Keratinocyte (primary cell): ENCODE results near the gene ILKAP. TPM values are rescaled to one million over a fixed set of nuclear protein-coding genes. Genes with fewer than 3 reads are reported as not detected.

Experiments used
- DNase-seq: peaks from one replicate; pipeline ENCODE4 v3.0.0-alpha.2; 2011; ENCODE audit warnings: low read depth, missing footprints, low spot score
- FAIRE-seq: peaks from 2 replicates; lab custom pipeline; 2011; peaks lifted over from hg19 to GRCh38; lab: Jason Lieb, UNC
- H2AFZ ChIP-seq: 2 replicates; pipeline ENCODE4 v1.6.0; 2012; ENCODE audit warnings: low read length, control low read depth, inconsistent platforms; ENCODE audit not compliant: control insufficient read depth
- H3K27ac ChIP-seq: 2 replicates; pipeline ENCODE4 v1.5.1; 2011; ENCODE audit warnings: low read length; ENCODE audit not compliant: control insufficient read depth, insufficient read depth
- H3K27me3 ChIP-seq: 3 replicates; pipeline ENCODE4 v1.6.0; 2011; ENCODE audit warnings: low read length; ENCODE audit not compliant: control insufficient read depth, insufficient read depth; ENCODE audit errors: extremely low read depth
- H3K36me3 ChIP-seq, 2 experiments: 2 replicates in 1 of 2; 3 replicates in 1 of 2; pipeline ENCODE4 v1.5.1; 2011; ENCODE audit warnings: low read length in 2 of 2, mild to moderate bottlenecking in 1 of 2; ENCODE audit not compliant: control insufficient read depth in 2 of 2, insufficient read depth in 2 of 2; ENCODE audit errors: extremely low read depth in 1 of 2
- H3K4me1 ChIP-seq: 3 replicates; pipeline ENCODE4 v1.5.1; 2011; ENCODE audit warnings: low read length; ENCODE audit not compliant: control insufficient read depth, insufficient read depth; ENCODE audit errors: extremely low read depth
- H3K4me2 ChIP-seq: 3 replicates; pipeline ENCODE4 v1.6.0; 2011; ENCODE audit warnings: low read depth, low read length; ENCODE audit not compliant: control insufficient read depth, insufficient read depth; ENCODE audit errors: extremely low read depth
- H3K4me3 ChIP-seq, 3 experiments: fragments of 200-600 bp in 1 of 3; sonication (generic) in 1 of 3; 2 replicates in 2 of 3; 3 replicates in 1 of 3; pipeline ENCODE4 v1.5.1; 2011 to 2016; ENCODE audit warnings: low read length in 3 of 3, mild to moderate bottlenecking in 3 of 3, control low read depth in 2 of 3, inconsistent platforms in 1 of 3, low read depth in 1 of 3, mixed read lengths in 1 of 3, mixed run types in 1 of 3, moderate library complexity in 1 of 3; ENCODE audit not compliant: control insufficient read depth in 2 of 3, insufficient read depth in 2 of 3; ENCODE audit errors: extremely low read depth in 1 of 3
- H3K79me2 ChIP-seq: 2 replicates; pipeline ENCODE4 v1.6.0; 2012; ENCODE audit warnings: low read length; ENCODE audit not compliant: control insufficient read depth, insufficient read depth
- H3K9ac ChIP-seq: 3 replicates; pipeline ENCODE4 v1.6.0; 2011; ENCODE audit warnings: low read length; ENCODE audit not compliant: control insufficient read depth, insufficient read depth; ENCODE audit errors: extremely low read depth
- H3K9me1 ChIP-seq: 3 replicates; pipeline ENCODE4 v1.6.0; 2011; ENCODE audit warnings: low read length; ENCODE audit not compliant: control insufficient read depth, insufficient read depth; ENCODE audit errors: extremely low read depth
- H3K9me3 ChIP-seq: 2 replicates; pipeline ENCODE4 v1.5.1; 2012; ENCODE audit warnings: low read depth, low read length; ENCODE audit not compliant: control insufficient read depth
- H4K20me1 ChIP-seq: 3 replicates; pipeline ENCODE4 v1.6.0; 2011; ENCODE audit warnings: low read length; ENCODE audit not compliant: control insufficient read depth, insufficient read depth; ENCODE audit errors: extremely low read depth
- CTCF ChIP-seq, 3 experiments: IDR thresholded peaks in 1 of 3; conservative IDR thresholded peaks in 1 of 3; optimal IDR thresholded peaks in 1 of 3; 2 replicates in 2 of 3; 3 replicates in 1 of 3; pipeline versions ENCODE3 to v1.5.1; 2011; ENCODE audit warnings: low read length in 3 of 3, mild to moderate bottlenecking in 3 of 3, moderate library complexity in 2 of 3, control low read depth in 1 of 3, inconsistent platforms in 1 of 3; ENCODE audit not compliant: insufficient read depth in 2 of 3; ENCODE audit errors: extremely low read depth in 1 of 3
- EZH2 ChIP-seq: IDR thresholded peaks from one replicate; pipeline ENCODE4 v1.6.1; 2012; ENCODE audit warnings: inconsistent platforms, mild to moderate bottlenecking, low read length, moderate library complexity
- dilution Hi-C: fragments of 300-500 bp; cut with MboI; formaldehyde crosslinking; loops from one replicate; pipeline ENCODE4 v1.7.0; 2020; ENCODE audit warnings: low sequenced_read_pairs; ENCODE audit not compliant: extremely low pct_ligation_motif_present
- polyA plus RNA-seq, 5 experiments: library from polyadenylated mRNA; depleted of rRNA in 3 of 5; stranded (reverse) in 3 of 5; stranded (forward) in 1 of 5; unstranded in 1 of 5; fragments of >200 nt; gene quantifications; 1 replicate in 1 of 5; 2 replicates in 3 of 5; 3 replicates in 1 of 5; pipeline versions ENCODE4 v1.2.1 to v1.2.3, GENCODE V29; 2011 to 2012; ENCODE audit warnings: missing spikeins in 2 of 5, low read depth in 1 of 5, low replicate concordance in 1 of 5

ILKAP gene
- polyA plus RNA-seq, 1 donor (not counting 4 experiments of a cell fraction or from before 2014, with no cell fraction given): 39.1 TPM

- no peak overlapping the region for H3K9ac ChIP-seq
- no peaks in the 10 kb centered on the region for H3K79me2 ChIP-seq
- H3K4me1 ChIP-seq: peaks cover 30% of the 10 kb centered on the region
- no peaks in the 10 kb centered on the region for H3K9me1 ChIP-seq
- H3K4me3 ChIP-seq: no peak overlapping the region
- no peaks in the 10 kb centered on the region for H3K9me3 ChIP-seq
- no peak for TF ChIP-seq CTCF (optimal IDR thresholded peaks at IDR 0.05 in 1 of 3, IDR thresholded peaks at IDR 0.05 in 1 of 3, conservative IDR thresholded peaks at IDR 0.05 in 1 of 3; ENCODE audit: extremely low read depth in 1 of 3, insufficient read depth in 2 of 3, low read length in 3 of 3)
- no peak for TF ChIP-seq EZH2
- no peak for FAIRE-seq
- no peaks in the 10 kb centered on the region for H3K36me3 ChIP-seq
- H3K27ac ChIP-seq: no peak overlapping the region
- H3K27me3 ChIP-seq: no peaks in the 10 kb centered on the region
- H2AFZ ChIP-seq: no peak overlapping the region
- no peaks in the 10 kb centered on the region for H4K20me1 ChIP-seq
- peak; percentile 26 for DNase-seq
- no peak overlapping the region for H3K4me2 ChIP-seq
- dilution Hi-C loops: no loop called here
Observed at GRCh38 chr2:238143239-238143951, 60.1 kb downstream of the ILKAP start.

GRCh38 chr2:238142382-238143205 is 60.9 kb downstream of the ILKAP start:
- FAIRE-seq: no peak
- Histone ChIP-seq H3K4me3 (no peak overlapping the region), H3K79me2 (no peaks in the 10 kb centered on the region), H3K4me2 (peak overlapping the region; percentile 64), H4K20me1 (no peaks in the 10 kb centered on the region), H3K9me1 (no peaks in the 10 kb centered on the region), H3K9ac (peak overlapping the region; percentile 35), H3K36me3 (no peaks in the 10 kb centered on the region), H3K27me3 (no peaks in the 10 kb centered on the region), H2AFZ (no peak overlapping the region), H3K27ac (no peak overlapping the region), H3K9me3 (no peaks in the 10 kb centered on the region), H3K4me1 (peaks cover 30% of the 10 kb centered on the region)
- TF ChIP-seq CTCF (optimal IDR thresholded peaks at IDR 0.05 in 1 of 3, IDR thresholded peaks at IDR 0.05 in 1 of 3, conservative IDR thresholded peaks at IDR 0.05 in 1 of 3; ENCODE audit: extremely low read depth in 1 of 3, insufficient read depth in 2 of 3, low read length in 3 of 3): no peak
- TF ChIP-seq EZH2: no peak
- DNase-seq: peak; percentile 54
- dilution Hi-C loops: no loop called here
